Measurements from ENCODE around the gene FBXO34.
"Not testable (repeated sequence)": the region's sequence is repeated elsewhere in the genome, so short reads cannot be mapped to it uniquely, and the experiment has no call there.

DNA sequence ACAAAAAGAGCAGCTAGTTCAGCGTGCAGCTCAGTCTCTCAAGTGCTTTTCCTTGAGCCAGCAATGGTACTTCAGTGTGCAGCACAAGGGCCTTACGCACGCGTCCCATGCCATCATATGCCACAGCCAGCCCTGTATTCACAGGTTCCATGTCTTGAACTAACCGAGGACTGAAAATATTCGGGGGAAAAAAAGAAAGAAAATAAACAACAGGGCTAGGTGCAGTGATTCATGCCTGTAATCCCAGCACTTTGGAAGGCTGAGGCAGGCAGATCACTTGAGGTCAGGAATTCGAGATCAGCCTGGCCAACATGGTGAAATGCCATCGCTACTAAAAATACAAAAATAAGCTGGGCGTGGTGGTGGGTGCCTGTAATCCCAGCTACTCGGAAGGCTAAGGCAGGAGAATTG is 111.8 kb downstream of the FBXO34 start:
- TF ChIP-seq CTCF, POLR2A (IDR thresholded peaks at IDR 0.05): not testable (repeated sequence)

All from esophagus squamous epithelium (tissue), 4 donors.